ENCODE measurements around the gene PCCA. TPM values are rescaled to one million over a fixed set of nuclear protein-coding genes. Genes with fewer than 3 reads are reported as not detected.
"Not testable (repeated sequence)": the region's sequence is repeated elsewhere in the genome, so short reads cannot be mapped to it uniquely, and the experiment has no call there.

Gene PCCA
- total and polyA plus RNA-seq, 3 experiments from 2014 or later: 6.1 to 9.5 (median 6.2) TPM

- Histone ChIP-seq H3K4me1 (ENCODE audit: insufficient read depth, low read length) (no peaks in the 10 kb centered on the region), H3K27me3 (ENCODE audit: insufficient read depth, low read length, poor library complexity, severe bottlenecking) (no peaks in the 10 kb centered on the region), H3K9me3 (ENCODE audit: low read length) (no peaks in the 10 kb centered on the region), H3K27ac (ENCODE audit: low read depth, low read length) (no peak overlapping the region), H3K4me3 (ENCODE audit: low read length) (no peak overlapping the region), H3K36me3 (ENCODE audit: insufficient read depth, low read length) (no peaks in the 10 kb centered on the region)
- ChIA-PET POLR2A (no interaction called here), CTCF (interaction anchor here (1.5 kb wide), 1 partner anchor 9 kb away, joined by 6 read pairs; no protein-coding TSS in a partner anchor)
- no peak overlapping the region for H3K4me3 Mint-ChIP-seq
- no peaks in the 10 kb centered on the region for H3K9me3 Mint-ChIP-seq
- no peak for DNase-seq
- H3K4me1 Mint-ChIP-seq: peaks cover 6 to 18% (median 17%) of the 10 kb centered on the region in 3 donors
- peaks cover 0 to 17% (median 4%) of the 10 kb centered on the region in 3 donors for H3K36me3 Mint-ChIP-seq
- H3K27ac Mint-ChIP-seq: no peak overlapping the region
- no peaks in the 10 kb centered on the region for H3K27me3 Mint-ChIP-seq
Measured at GRCh38 chr13:100523981-100524386, 435.1 kb downstream of the PCCA start.

- POLR2A ChIA-PET: interaction anchor here (0.6 kb wide), 1 partner anchor 542 kb away, joined by 3 read pairs; no protein-coding TSS in a partner anchor
- H3K4me3 ChIP-seq (ENCODE audit: low read length); H3K9me3 ChIP-seq (ENCODE audit: low read length); H3K9me3 Mint-ChIP-seq; CTCF ChIA-PET; H3K4me1 ChIP-seq (ENCODE audit: insufficient read depth, low read length); H3K27me3 Mint-ChIP-seq; H3K4me3 Mint-ChIP-seq; H3K27ac ChIP-seq (ENCODE audit: low read depth, low read length); H3K36me3 ChIP-seq (ENCODE audit: insufficient read depth, low read length); H3K27ac Mint-ChIP-seq; H3K27me3 ChIP-seq (ENCODE audit: insufficient read depth, low read length, poor library complexity, severe bottlenecking); DNase-seq: not testable (repeated sequence)
- Mint-ChIP-seq H3K4me1 (peaks cover 6 to 18% (median 17%) of the 10 kb centered on the region in 3 donors), H3K36me3 (peaks cover 0 to 24% (median 4%) of the 10 kb centered on the region in 3 donors)
Measured at GRCh38 chr13:100524688-100525087, 435.8 kb downstream of the PCCA start.

- POLR2A ChIA-PET: interaction anchor here (0.6 kb wide), 1 partner anchor 543 kb away, joined by 3 read pairs; no protein-coding TSS in a partner anchor
- CTCF ChIA-PET: interaction anchor here (0.8 to 0.9 kb wide), 2 partner anchors 10 to 11 kb away, joined by 3 read pairs; no protein-coding TSS in a partner anchor
- H3K36me3 Mint-ChIP-seq: peaks cover 2 to 28% (median 4%) of the 10 kb centered on the region in 3 donors
Measured at GRCh38 chr13:100525453-100526317, 436.8 kb downstream of the PCCA start.

GRCh38 chr13:100526318-100527000 is 437.6 kb downstream of the PCCA start:
- no peak overlapping the region for H3K27ac ChIP-seq (ENCODE audit: low read depth, low read length)
- no peak for DNase-seq
- H3K9me3 ChIP-seq (ENCODE audit: low read length): no peaks in the 10 kb centered on the region
- Mint-ChIP-seq H3K4me3 (no peak overlapping the region), H3K27ac (no peak overlapping the region), H3K36me3 (peaks cover 4 to 31% (median 4%) of the 10 kb centered on the region in 3 donors), H3K4me1 (peaks cover 4 to 15% (median 15%) of the 10 kb centered on the region in 3 donors), H3K27me3 (no peaks in the 10 kb centered on the region), H3K9me3 (no peaks in the 10 kb centered on the region)
- ChIA-PET CTCF (interaction anchor here (0.8 to 1.5 kb wide), 2 partner anchors 12 to 870 kb away, joined by 3 to 5 read pairs; no protein-coding TSS in a partner anchor), POLR2A (no interaction called here)
- H3K36me3 ChIP-seq (ENCODE audit: insufficient read depth, low read length): no peaks in the 10 kb centered on the region
- H3K27me3 ChIP-seq (ENCODE audit: insufficient read depth, low read length, poor library complexity, severe bottlenecking): no peaks in the 10 kb centered on the region
- H3K4me1 ChIP-seq (ENCODE audit: insufficient read depth, low read length): no peaks in the 10 kb centered on the region
- H3K4me3 ChIP-seq (ENCODE audit: low read length): no peak overlapping the region

More at GRCh38 chr13:100525453-100526317, 436.8 kb downstream of the PCCA start:
- H3K36me3 ChIP-seq (ENCODE audit: insufficient read depth, low read length): no peaks in the 10 kb centered on the region
- no peak overlapping the region for H3K27ac ChIP-seq (ENCODE audit: low read depth, low read length)
- Mint-ChIP-seq H3K4me3 (no peak overlapping the region), H3K9me3 (no peaks in the 10 kb centered on the region), H3K27ac (peak overlapping the region in 1 of 8 donors; percentile 41), H3K4me1 (peaks cover 6 to 18% (median 17%) of the 10 kb centered on the region in 3 donors), H3K27me3 (no peaks in the 10 kb centered on the region)
- H3K9me3 ChIP-seq (ENCODE audit: low read length): no peaks in the 10 kb centered on the region
- H3K4me3 ChIP-seq (ENCODE audit: low read length): no peak overlapping the region
- no peak for DNase-seq
- no peaks in the 10 kb centered on the region for H3K27me3 ChIP-seq (ENCODE audit: insufficient read depth, low read length, poor library complexity, severe bottlenecking)
- H3K4me1 ChIP-seq (ENCODE audit: insufficient read depth, low read length): no peaks in the 10 kb centered on the region

GRCh38 chr13:100527644-100528043 is 438.8 kb downstream of the PCCA start:
- H3K4me1 Mint-ChIP-seq: peaks cover 0 to 3% (median 3%) of the 10 kb centered on the region in 3 donors
- no peaks in the 10 kb centered on the region for H3K9me3 ChIP-seq (ENCODE audit: low read length)
- H3K4me1 ChIP-seq (ENCODE audit: insufficient read depth, low read length): no peaks in the 10 kb centered on the region
- no peak overlapping the region for H3K27ac ChIP-seq (ENCODE audit: low read depth, low read length)
- peaks cover 4 to 34% (median 6%) of the 10 kb centered on the region in 3 donors for H3K36me3 Mint-ChIP-seq
- H3K27ac Mint-ChIP-seq: no peak overlapping the region
- ChIA-PET POLR2A (no interaction called here), CTCF (interaction anchor here (1.5 kb wide), 1 partner anchor 871 kb away, joined by 5 read pairs; no protein-coding TSS in a partner anchor)
- no peak overlapping the region for H3K4me3 Mint-ChIP-seq
- H3K9me3 Mint-ChIP-seq: no peaks in the 10 kb centered on the region
- H3K27me3 ChIP-seq (ENCODE audit: insufficient read depth, low read length, poor library complexity, severe bottlenecking): no peaks in the 10 kb centered on the region
- no peaks in the 10 kb centered on the region for H3K27me3 Mint-ChIP-seq
- H3K36me3 ChIP-seq (ENCODE audit: insufficient read depth, low read length): no peaks in the 10 kb centered on the region
- no peak overlapping the region for H3K4me3 ChIP-seq (ENCODE audit: low read length)
- DNase-seq: no peak

GRCh38 chr13:100528353-100528752 is 439.5 kb downstream of the PCCA start:
- no peak for DNase-seq
- Histone ChIP-seq H3K4me3 (ENCODE audit: low read length) (no peak overlapping the region), H3K27me3 (ENCODE audit: insufficient read depth, low read length, poor library complexity, severe bottlenecking) (no peaks in the 10 kb centered on the region), H3K27ac (ENCODE audit: low read depth, low read length) (no peak overlapping the region), H3K36me3 (ENCODE audit: insufficient read depth, low read length) (no peaks in the 10 kb centered on the region), H3K9me3 (ENCODE audit: low read length) (no peaks in the 10 kb centered on the region), H3K4me1 (ENCODE audit: insufficient read depth, low read length) (no peaks in the 10 kb centered on the region)
- Mint-ChIP-seq H3K36me3 (peaks cover 4 to 37% (median 6%) of the 10 kb centered on the region in 3 donors), H3K4me1 (no peaks in the 10 kb centered on the region), H3K27ac (peak overlapping the region in 2 of 8 donors; percentile 24 to 84), H3K4me3 (no peak overlapping the region), H3K9me3 (no peaks in the 10 kb centered on the region), H3K27me3 (no peaks in the 10 kb centered on the region)
- ChIA-PET CTCF (interaction anchor here (1.5 kb wide), 1 partner anchor 871 kb away, joined by 5 read pairs; no protein-coding TSS in a partner anchor), POLR2A (no interaction called here)

GRCh38 chr13:100528820-100529219 is 439.9 kb downstream of the PCCA start:
- H3K4me1 Mint-ChIP-seq: no peaks in the 10 kb centered on the region

More at GRCh38 chr13:100528820-100529219, 439.9 kb downstream of the PCCA start:
- Mint-ChIP-seq H3K27me3 (no peaks in the 10 kb centered on the region), H3K4me3 (no peak overlapping the region), H3K27ac (peak overlapping the region in 1 of 8 donors; percentile 83), H3K9me3 (no peaks in the 10 kb centered on the region), H3K36me3 (peaks cover 4 to 37% (median 6%) of the 10 kb centered on the region in 3 donors)
- no peaks in the 10 kb centered on the region for H3K4me1 ChIP-seq (ENCODE audit: insufficient read depth, low read length)
- no peak overlapping the region for H3K27ac ChIP-seq (ENCODE audit: low read depth, low read length)
- POLR2A ChIA-PET: no interaction called here
- H3K9me3 ChIP-seq (ENCODE audit: low read length): no peaks in the 10 kb centered on the region
- no peak overlapping the region for H3K4me3 ChIP-seq (ENCODE audit: low read length)
- no peak for DNase-seq
- H3K36me3 ChIP-seq (ENCODE audit: insufficient read depth, low read length): no peaks in the 10 kb centered on the region
- no peaks in the 10 kb centered on the region for H3K27me3 ChIP-seq (ENCODE audit: insufficient read depth, low read length, poor library complexity, severe bottlenecking)
- CTCF ChIA-PET: no interaction called here
